IPS-18c (cell line): Measurements from ENCODE around the gene CCRL2.

Source experiments
- H3K4me3 ChIP-seq: 2 replicates; pipeline ENCODE4 v1.7.0; 2013; ENCODE audit warnings: low read depth, mild to moderate bottlenecking, low read length, moderate library complexity; ENCODE audit not compliant: insufficient read depth
- H3K9me3 ChIP-seq: one replicate; pipeline ENCODE4 v1.6.1; 2013; ENCODE audit warnings: mild to moderate bottlenecking, low read length, moderate library complexity; ENCODE audit not compliant: control insufficient read depth, insufficient read depth

The CCRL2 gene

DNA sequence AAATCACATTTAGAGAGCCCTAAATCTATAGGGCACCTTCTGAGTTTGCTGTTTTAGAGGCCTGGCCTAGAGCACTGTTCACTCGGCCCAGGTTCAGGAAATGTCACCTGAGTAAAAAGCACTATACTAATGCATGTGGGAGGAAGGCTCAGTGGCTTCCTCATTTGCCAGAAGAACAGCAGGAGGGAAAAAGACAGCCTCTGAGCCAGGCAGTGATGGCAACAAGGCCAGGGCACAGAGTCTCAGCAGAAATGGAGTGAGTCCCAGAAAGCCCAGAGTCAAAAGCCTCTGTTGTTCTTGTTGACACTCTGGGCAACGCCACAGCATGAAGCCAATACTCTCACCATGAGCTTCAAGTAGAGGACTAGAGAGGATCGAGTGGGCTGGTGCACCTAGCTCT lies 31.8 kb downstream of the CCRL2 start:
- Histone ChIP-seq H3K9me3 (no peaks in the 10 kb centered on the region), H3K4me3 (no peak overlapping the region)

DNA sequence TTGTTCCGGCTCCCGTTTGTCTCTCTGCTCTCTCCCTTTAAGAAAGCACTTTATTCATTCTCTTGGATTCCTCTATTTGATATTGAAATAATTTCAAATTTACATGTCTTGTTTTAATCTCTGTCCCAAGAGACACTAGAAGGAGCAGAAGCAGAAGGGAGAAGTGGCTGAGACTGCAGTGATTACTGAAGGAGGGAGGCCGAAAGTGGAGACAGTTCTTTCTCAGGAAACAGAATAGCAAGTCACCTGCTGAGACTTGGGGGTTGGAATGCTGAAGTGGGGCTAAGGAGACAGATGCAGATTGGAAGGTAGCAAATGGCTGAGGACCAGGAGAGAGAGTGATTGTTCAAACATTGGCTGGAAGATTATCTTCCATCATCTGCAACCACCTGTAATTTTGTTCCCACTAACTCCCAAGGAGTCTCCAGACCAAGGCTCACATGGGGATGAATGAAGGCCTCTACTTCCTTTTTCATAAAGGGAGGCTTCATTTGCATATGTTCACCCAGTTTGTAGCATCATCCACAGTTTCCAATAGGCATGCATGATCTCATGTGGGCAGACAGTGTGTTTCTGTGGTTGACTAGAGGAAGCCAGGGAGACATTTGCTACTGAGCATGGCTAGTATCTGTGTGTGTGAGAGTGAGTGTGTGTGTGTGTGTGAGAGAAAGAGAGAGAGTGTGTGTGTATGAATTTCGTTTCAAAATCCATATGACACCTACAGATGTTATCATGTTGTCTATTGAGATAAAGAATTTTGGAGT lies 33.7 kb downstream of the CCRL2 start:
- peaks cover 4% of the 10 kb centered on the region for H3K9me3 ChIP-seq
- no peak overlapping the region for H3K4me3 ChIP-seq

DNA sequence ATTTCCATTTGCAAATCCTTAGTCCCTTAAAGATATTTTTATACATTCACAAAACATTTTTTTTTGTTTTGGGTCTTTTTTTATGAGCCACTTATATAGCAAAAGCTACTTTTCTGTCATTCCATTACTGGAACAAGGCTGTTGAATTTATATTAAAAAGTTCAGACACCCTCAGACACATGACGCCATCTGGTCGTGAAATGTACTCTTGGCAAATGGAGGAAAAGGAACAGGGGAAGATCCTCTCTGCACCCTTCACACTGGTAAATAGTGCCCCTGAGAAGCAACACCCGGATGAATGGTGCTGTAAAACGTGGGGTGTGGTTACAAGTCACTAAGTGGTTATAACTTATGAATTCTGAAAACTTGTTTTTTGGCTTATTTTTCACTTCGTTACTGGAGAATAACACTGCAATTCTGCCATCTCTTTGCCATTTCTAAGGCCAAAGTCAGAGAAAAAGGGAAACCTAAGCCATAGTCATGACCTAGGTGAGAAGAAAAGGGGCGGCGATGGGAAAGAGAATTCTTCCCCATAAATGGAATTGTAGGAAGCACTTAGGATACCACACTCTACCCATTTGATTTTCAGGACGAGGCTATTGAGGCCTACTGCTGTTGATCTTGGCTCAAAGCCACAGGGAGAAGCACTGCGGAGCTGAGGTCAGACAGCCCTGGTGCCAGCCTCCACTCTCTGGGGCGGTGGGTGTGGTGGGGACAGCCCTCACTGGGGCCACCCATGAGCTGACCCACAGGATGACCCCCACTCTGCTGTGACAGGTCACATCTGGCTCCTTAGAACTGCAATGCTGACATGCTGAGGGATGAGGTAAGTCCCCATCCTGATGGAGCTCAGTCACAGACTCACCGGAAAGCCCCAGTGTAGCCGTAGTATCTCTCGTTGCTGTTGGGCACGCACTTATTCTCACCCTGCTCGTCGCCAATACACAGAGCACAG lies 35.8 kb downstream of the CCRL2 start:
- Histone ChIP-seq H3K4me3 (no peak overlapping the region), H3K9me3 (peaks cover 4% of the 10 kb centered on the region)

DNA sequence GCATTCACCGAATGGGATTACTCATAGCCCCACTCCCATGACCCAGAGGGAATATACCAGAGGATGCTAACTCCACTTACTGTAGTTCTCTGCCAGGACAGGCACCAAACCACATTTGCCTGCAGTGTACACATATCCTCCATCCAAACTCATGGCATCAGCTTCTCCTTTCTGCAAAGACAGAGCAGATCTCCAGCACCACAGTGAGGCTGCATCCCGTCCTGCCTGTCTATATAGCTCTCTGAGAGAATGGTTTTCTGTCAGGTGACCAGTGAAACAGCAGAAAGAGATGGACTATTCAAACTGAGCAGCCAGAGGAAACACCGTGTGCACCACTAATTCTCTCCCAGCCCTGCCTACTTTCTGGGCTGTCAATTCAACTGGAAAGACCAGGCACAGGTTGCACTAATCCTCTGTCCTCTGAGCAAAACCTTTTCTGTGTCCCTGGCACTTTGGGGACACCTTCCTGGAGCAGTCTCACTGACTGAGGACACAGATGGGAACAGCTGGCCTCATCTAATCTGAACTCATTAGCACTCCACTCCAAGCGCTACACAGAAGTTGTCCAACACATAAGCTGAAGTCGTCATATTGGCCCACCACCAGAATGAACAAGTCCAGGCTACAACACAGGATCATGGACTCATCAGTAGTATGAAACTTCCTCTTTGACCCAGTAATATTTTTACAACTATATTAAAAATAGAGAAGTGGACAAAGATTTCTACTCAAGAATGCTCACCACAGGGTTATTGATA lies 40.3 kb downstream of the CCRL2 start:
- peaks cover 4% of the 10 kb centered on the region for H3K9me3 ChIP-seq

DNA sequence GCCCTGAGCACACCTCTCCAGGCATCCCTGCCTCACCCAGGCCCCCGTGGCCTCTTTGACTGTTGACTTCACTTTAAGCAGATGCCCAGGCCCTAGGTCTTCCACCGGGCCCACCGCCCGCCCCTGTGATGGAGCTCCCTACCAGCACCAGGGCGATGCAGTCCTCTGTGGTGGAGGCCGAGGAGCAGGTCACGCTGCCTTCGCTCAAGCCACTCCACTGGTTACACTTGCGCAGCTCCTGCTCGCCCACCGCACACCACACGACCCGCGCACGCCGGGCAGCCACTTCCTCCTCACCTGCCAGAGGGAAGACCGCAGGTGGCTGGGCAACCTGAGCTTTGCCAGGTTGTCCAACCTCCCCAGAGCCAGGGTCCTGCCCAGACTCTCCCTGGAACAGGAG lies 41.7 kb downstream of the CCRL2 start:
- H3K9me3 ChIP-seq, result peaks cover 4% of the 10 kb centered on the region

More for the DNA sequence above, 40.3 kb downstream of the CCRL2 start:
- H3K4me3 ChIP-seq, result no peak overlapping the region

DNA sequence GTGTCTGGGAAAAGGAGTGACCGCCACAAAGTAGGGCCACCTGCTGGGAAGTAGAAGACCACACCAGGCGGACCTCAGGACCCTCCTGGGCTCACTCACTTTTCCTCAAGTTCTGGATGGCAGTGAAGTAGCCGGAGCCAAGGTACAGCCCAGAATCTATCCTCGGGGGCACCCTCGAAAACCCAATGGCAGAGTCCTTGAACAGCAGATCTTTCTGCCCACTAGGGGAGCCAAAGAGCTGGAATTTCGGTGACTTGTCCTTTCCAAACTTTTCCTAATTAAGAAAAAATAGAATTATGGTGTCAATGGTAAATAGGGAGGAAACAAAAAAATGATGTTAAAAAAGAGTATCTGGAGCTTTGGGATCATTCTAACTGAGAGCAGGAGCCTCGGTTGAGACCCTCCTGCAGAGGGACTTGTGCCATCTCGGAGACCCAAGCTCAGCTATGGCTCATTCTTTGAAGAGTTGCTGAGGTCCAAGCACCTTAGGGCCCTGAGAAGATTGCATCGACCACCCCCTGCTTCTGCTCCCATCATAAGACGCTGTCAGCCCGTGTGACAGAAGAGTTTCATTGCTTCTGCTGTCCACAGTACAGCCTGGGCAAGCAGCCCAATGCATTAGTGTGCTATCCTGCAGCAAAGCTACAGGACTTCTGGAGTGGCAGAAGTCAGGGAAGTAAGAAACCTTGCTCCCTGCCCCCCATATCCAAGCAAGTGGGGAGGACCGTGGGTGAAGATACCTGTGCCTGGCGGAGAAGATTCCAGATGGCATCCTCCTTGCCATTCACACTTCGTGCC lies 42.9 kb downstream of the CCRL2 start:
- Histone ChIP-seq H3K4me3 (no peak overlapping the region), H3K9me3 (no peaks in the 10 kb centered on the region)

More for the DNA sequence above, 41.7 kb downstream of the CCRL2 start:
- H3K4me3 ChIP-seq, result no peak overlapping the region

DNA sequence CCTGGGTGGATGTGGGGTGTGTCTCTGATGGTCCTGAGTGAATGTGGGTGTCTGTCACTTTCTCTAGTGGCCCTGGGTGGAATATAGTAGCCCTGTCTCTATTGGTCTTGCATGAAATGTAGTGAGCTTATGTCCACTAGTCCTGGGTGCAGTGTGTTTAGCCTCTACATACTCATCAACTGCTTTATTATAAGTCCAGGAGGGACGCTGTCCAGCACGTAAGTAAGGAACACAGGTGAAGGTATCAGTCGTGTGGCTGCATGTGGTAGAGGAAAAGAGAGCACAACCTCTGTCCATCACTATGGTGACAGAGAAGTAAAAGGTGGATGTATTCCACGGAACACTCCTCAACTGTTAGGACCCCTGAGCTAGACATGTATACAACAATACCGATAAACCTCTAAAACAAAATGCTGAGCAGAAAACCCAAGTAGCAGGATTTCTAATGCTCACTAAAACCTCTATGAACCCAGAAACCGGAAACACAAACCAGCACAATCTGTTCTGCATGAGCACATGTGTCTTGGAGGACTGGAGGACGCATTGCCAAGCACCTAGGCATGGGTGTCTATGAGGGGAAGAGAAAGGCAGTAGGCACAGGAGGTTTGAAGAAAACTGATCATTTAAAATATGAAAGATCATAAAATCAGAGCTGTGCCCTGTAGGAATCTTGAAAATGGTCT lies 46.6 kb downstream of the CCRL2 start:
- H3K4me3 ChIP-seq, result no peak overlapping the region
- no peaks in the 10 kb centered on the region for H3K9me3 ChIP-seq

DNA sequence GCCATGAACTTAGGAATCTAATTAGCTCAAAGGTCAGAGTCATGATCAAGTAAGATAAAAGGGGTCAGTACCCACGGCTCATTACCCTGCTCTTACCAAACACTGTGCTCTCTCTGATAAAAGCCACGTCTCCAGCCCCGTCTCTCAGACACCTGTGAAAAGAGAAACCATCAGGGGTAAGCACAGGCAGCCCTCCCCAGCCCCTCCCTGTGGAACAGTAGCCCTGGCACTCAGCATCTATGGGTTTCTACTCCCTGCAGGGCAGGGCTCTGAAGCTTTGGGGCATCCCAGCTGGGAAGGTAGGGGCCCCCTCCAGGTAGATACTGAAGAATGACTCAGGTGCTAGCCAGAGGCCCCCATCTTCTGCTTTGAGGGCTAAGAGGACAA lies 47.1 kb downstream of the CCRL2 start:
- no peak overlapping the region for H3K4me3 ChIP-seq
- no peaks in the 10 kb centered on the region for H3K9me3 ChIP-seq

DNA sequence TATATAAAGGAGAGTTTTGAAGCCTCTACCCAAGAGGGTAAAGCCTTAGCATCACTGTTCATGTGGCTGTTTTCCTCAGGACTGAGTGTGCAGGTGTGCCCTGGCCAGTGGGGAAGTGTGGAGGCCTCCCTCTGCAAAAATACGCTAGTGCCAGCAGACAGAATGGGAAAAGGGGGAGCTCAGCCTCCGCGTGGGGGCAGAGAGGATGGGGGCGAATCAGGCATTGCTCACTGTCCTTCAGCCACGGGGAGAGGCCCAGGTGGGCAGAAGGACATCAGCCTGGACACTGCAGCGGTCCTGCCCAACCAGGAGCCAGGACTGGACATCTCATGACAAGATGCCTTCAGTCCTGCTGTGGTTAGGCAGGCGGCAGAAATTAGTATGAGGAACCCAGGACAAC lies 47.5 kb downstream of the CCRL2 start:
- H3K4me3 ChIP-seq, result no peak overlapping the region
- no peaks in the 10 kb centered on the region for H3K9me3 ChIP-seq

DNA sequence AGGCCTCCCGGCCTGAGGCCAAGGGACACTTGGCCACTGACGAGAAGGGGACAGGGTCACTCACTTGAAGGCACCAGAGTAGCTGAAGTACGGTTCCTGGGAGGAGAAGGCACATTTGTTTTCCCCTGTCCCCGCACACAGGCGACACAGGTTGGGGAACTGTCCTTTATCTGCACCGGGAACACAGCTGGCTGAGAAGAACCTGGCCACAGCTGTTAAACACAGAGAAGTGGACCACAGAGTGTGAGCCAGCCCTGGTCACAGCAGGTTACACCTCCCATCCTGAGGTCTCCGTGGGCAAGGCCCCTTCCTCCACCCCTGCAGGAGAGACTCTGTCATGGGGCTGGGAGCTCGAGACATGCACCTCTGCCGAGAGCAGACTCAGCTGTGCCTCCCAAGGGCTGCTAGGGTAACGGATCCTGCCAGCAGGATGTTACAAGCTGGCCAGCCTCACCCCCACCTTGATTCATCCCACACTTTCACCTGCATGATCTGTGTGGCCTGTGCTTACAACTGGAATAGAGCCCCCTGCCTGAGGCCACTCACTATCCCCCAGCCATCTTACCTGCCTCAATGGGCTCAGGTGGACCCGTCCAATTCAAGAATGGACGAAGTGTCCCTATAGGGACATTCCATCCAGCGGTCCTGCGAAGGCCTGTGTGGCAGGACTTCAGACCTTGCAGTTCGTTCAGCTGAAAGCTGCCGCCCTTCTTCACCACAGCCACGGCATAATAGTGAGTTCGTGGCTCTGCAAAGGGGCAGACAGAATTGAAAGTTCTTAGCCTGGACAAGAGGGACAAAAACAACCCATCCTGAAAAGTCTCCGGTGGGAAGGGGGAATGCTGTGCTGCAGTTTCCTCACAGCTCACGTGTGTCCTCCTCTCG lies 48.4 kb downstream of the CCRL2 start:
- H3K4me3 ChIP-seq, result no peak overlapping the region
- H3K9me3 ChIP-seq, result no peaks in the 10 kb centered on the region

DNA sequence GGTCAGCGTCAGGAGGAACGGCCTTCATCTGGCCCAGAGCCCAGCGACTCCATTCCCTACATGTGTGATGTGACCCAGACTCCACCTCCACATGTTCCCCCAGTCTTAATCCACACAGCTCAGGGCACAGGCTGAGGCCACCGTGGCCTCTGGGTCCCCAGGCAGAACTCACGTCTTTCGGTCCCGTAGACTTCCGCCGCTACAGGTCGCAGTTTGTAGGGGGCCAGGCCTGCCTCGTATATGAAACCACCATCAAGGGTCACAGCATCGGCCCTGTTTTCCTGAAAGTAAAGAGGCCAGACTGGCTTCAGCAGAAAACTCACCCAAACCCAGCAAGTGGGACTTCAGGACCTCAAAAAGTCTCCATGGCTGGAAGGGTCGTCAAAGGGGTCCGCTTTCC lies 49.1 kb downstream of the CCRL2 start:
- Histone ChIP-seq H3K4me3 (no peak overlapping the region), H3K9me3 (no peaks in the 10 kb centered on the region)
